Neural progenitor cell (in vitro differentiated cells): ENCODE measurements around the gene TRAF1. TPM values are rescaled to one million over a fixed set of nuclear protein-coding genes. Genes with fewer than 3 reads are reported as not detected.

Experiments used
- DNase-seq: peaks from one replicate; pipeline ENCODE4 v3.0.0-alpha.2; 2016; ENCODE audit warnings: low spot score
- H2AFZ ChIP-seq: fragments of 200-600 bp; sonication (generic); replicated peaks from 2 replicates; pipeline ENCODE4 v1.6.1; 2016; ENCODE audit warnings: antibody characterized with exemption
- H3F3A ChIP-seq: fragments of 200-600 bp; sonication (generic); 2 replicates; pipeline ENCODE4 v1.6.1; 2016; ENCODE audit warnings: antibody characterized with exemption, low read depth
- H3K27ac ChIP-seq: fragments of 200-600 bp; sonication (generic); 2 replicates; pipeline ENCODE4 v1.5.1; 2016; ENCODE audit warnings: mild to moderate bottlenecking
- H3K27me3 ChIP-seq: fragments of 200-600 bp; sonication (generic); 2 replicates; pipeline ENCODE4 v1.6.1; 2016; ENCODE audit warnings: mild to moderate bottlenecking, moderate library complexity
- H3K36me3 ChIP-seq: fragments of 200-600 bp; sonication (generic); 2 replicates; pipeline ENCODE4 v1.5.1; 2016
- H3K4me1 ChIP-seq: fragments of 200-600 bp; sonication (generic); 2 replicates; pipeline ENCODE4 v1.6.1; 2016; ENCODE audit warnings: mixed run types
- H3K4me2 ChIP-seq: fragments of 200-600 bp; sonication (generic); 2 replicates; pipeline ENCODE4 v1.6.1; 2016
- H3K4me3 ChIP-seq: fragments of 200-600 bp; sonication (generic); 2 replicates; pipeline ENCODE4 v1.5.1; 2016
- H3K79me2 ChIP-seq: fragments of 200-600 bp; sonication (generic); 2 replicates; pipeline ENCODE4 v1.6.1; 2016; ENCODE audit warnings: low read depth
- H3K9ac ChIP-seq: fragments of 200-600 bp; sonication (generic); 2 replicates; pipeline ENCODE4 v1.6.1; 2016
- H3K9me3 ChIP-seq: fragments of 200-600 bp; sonication (generic); 2 replicates; pipeline ENCODE4 v1.5.1; 2016; ENCODE audit warnings: low read depth
- H4K20me1 ChIP-seq: fragments of 200-600 bp; sonication (generic); 2 replicates; pipeline ENCODE4 v1.6.1; 2016; ENCODE audit warnings: low read depth
- H3K27ac Mint-ChIP-seq: 3 replicates; pipeline ENCODE4 v1.8.0; 2021; ENCODE audit warnings: mixed read lengths
- H3K27me3 Mint-ChIP-seq: 2 replicates; pipeline ENCODE4 v1.8.0; 2022; ENCODE audit warnings: low read depth, mild to moderate bottlenecking, inconsistent platforms, moderate library complexity, mixed read lengths; ENCODE audit not compliant: insufficient read depth
- H3K36me3 Mint-ChIP-seq: 3 replicates; pipeline ENCODE4 v1.8.0; 2021; ENCODE audit warnings: mixed read lengths
- H3K4me1 Mint-ChIP-seq: 3 replicates; pipeline ENCODE4 v1.8.0; 2021; ENCODE audit warnings: mixed read lengths
- H3K4me3 Mint-ChIP-seq: 3 replicates; pipeline ENCODE4 v1.8.0; 2021; ENCODE audit warnings: mild to moderate bottlenecking, moderate library complexity, mixed read lengths
- H3K9me3 Mint-ChIP-seq: 3 replicates; pipeline ENCODE4 v1.8.0; 2020; ENCODE audit warnings: mixed read lengths
- EZH2 ChIP-seq: fragments of 200-600 bp; sonication (generic); IDR thresholded peaks from 2 replicates; pipeline ENCODE4 v1.6.1; 2017; ENCODE audit warnings: antibody characterized with exemption, mild to moderate bottlenecking, moderate library complexity
- EZH2phosphoT487 ChIP-seq: fragments of 200-600 bp; sonication (generic); IDR thresholded peaks from 2 replicates; pipeline ENCODE4 v1.6.1; 2017; ENCODE audit warnings: antibody characterized with exemption
- total RNA-seq: library from RNA; depleted of rRNA; stranded (reverse); fragments of >200 nt; gene quantifications from 2 replicates; pipeline ENCODE4 v1.2.3, GENCODE V29; 2015; ENCODE audit warnings: low replicate concordance
- TF ChIP-seq, protein P1 (sequence below): fragments of 200-600 bp; sonication (generic); IDR thresholded peaks from 2 replicates; pipeline ENCODE4 v1.5.1; 2017; ENCODE audit warnings: antibody characterized with exemption, mild to moderate bottlenecking

TRAF1 gene
- total RNA-seq, 1 donor from 2014 or later: 3.2 TPM

DNA sequence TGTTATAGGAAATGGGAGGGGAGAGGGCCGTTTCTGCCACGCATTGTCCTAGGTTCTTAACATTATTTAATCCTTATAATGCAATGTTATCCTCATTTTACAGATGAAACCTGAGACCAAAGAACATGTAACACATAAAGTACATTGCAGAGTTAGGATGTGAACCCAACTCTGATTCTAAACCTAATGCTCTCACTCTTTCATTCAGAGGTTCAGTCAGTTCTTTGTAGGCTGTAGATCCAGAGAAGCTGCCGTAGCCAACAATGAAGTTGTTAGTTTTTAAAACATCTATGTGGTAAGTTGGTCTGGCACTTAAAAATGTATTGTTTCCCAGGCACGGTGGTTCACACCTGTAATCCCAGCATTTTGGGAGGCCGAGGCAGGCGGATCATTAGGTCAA, 73.4 kb downstream of the TRAF1 start:
- Histone ChIP-seq H3K9me3 (no peaks in the 10 kb centered on the region), H3F3A (peaks cover 13% of the 10 kb centered on the region), H3K79me2 (no peaks in the 10 kb centered on the region), H3K27me3 (no peaks in the 10 kb centered on the region), H3K4me3 (no peak overlapping the region), H3K9ac (no peak overlapping the region), H3K27ac (no peak overlapping the region), H3K4me2 (peak overlapping the region; percentile 41), H3K4me1 (peaks cover 22% of the 10 kb centered on the region), H4K20me1 (no peaks in the 10 kb centered on the region), H2AFZ (no peak overlapping the region), H3K36me3 (no peaks in the 10 kb centered on the region)
- no peak for TF ChIP-seq EZH2
- TF ChIP-seq, protein P1, sequence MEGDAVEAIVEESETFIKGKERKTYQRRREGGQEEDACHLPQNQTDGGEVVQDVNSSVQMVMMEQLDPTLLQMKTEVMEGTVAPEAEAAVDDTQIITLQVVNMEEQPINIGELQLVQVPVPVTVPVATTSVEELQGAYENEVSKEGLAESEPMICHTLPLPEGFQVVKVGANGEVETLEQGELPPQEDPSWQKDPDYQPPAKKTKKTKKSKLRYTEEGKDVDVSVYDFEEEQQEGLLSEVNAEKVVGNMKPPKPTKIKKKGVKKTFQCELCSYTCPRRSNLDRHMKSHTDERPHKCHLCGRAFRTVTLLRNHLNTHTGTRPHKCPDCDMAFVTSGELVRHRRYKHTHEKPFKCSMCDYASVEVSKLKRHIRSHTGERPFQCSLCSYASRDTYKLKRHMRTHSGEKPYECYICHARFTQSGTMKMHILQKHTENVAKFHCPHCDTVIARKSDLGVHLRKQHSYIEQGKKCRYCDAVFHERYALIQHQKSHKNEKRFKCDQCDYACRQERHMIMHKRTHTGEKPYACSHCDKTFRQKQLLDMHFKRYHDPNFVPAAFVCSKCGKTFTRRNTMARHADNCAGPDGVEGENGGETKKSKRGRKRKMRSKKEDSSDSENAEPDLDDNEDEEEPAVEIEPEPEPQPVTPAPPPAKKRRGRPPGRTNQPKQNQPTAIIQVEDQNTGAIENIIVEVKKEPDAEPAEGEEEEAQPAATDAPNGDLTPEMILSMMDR: no peak
- TF ChIP-seq EZH2phosphoT487: no peak
- Mint-ChIP-seq H3K4me3 (no peak overlapping the region), H3K4me1 (peaks cover 16% of the 10 kb centered on the region), H3K9me3 (no peaks in the 10 kb centered on the region), H3K36me3 (peaks cover 5% of the 10 kb centered on the region), H3K27me3 (no peaks in the 10 kb centered on the region), H3K27ac (no peak overlapping the region)
- no peak for DNase-seq

Other genes with a start within 250 kb of the TRAF1 start
- 5.0 and 6.2 TPM in 2 replicates for gene MEGF9, start 212.3 kb downstream of the TRAF1 start, total RNA-seq
- 31.0 and 32.7 TPM in 2 replicates for gene FBXW2, start 133.4 kb downstream of the TRAF1 start, total RNA-seq
- gene PSMD5, start 83.9 kb downstream of the TRAF1 start, total RNA-seq: 4.6 and 8.7 TPM in 2 replicates
- 27.4 and 45.1 TPM in 2 replicates for gene PHF19, start 49.6 kb downstream of the TRAF1 start, total RNA-seq
- 4.5 and 5.5 TPM in 2 replicates for gene C5, start 123.5 kb upstream of the TRAF1 start, total RNA-seq
- gene CNTRL, start 148.2 kb upstream of the TRAF1 start, total RNA-seq: 29.2 and 45.4 TPM in 2 replicates